Osteocyte (in vitro differentiated cells): ENCODE data around the gene HOXD10. TPM values are rescaled to one million over a fixed set of nuclear protein-coding genes. Genes with fewer than 3 reads are reported as not detected.

Experiments used
- DNase-seq: peaks from one replicate; pipeline ENCODE4 v3.0.0; 2021; ENCODE audit warnings: mixed read lengths; ENCODE audit not compliant: unreplicated experiment; ENCODE audit errors: extremely low spot score
- H3K27ac Mint-ChIP-seq: one replicate; pipeline ENCODE4 v1.8.0; 2021; ENCODE audit warnings: mild to moderate bottlenecking, mixed read lengths; ENCODE audit not compliant: unreplicated experiment
- H3K27me3 Mint-ChIP-seq: one replicate; pipeline ENCODE4 v1.8.0; 2021; ENCODE audit warnings: mixed read lengths; ENCODE audit not compliant: unreplicated experiment
- H3K36me3 Mint-ChIP-seq: one replicate; pipeline ENCODE4 v1.8.0; 2021; ENCODE audit warnings: mixed read lengths; ENCODE audit not compliant: unreplicated experiment
- H3K4me1 Mint-ChIP-seq: one replicate; pipeline ENCODE4 v1.8.0; 2021; ENCODE audit warnings: mixed read lengths; ENCODE audit not compliant: unreplicated experiment
- H3K4me3 Mint-ChIP-seq: one replicate; pipeline ENCODE4 v1.8.0; 2021; ENCODE audit warnings: mild to moderate bottlenecking, moderate library complexity, mixed read lengths; ENCODE audit not compliant: unreplicated experiment
- H3K9me3 Mint-ChIP-seq: one replicate; pipeline ENCODE4 v1.8.0; 2021; ENCODE audit warnings: mixed read lengths; ENCODE audit not compliant: unreplicated experiment
- CTCF ChIP-seq: fragments of 200-600 bp; sonication (generic); IDR thresholded peaks from 2 replicates; pipeline ENCODE4 v1.5.0; 2021; ENCODE audit warnings: antibody characterized with exemption, mild to moderate bottlenecking, moderate library complexity
- total RNA-seq: library from RNA; stranded (reverse); gene quantifications from 2 replicates; pipeline ENCODE4 v1.2.1, GENCODE V29; 2021

Gene HOXD10
- total RNA-seq, 1 donor from 2014 or later = not detected

DNA sequence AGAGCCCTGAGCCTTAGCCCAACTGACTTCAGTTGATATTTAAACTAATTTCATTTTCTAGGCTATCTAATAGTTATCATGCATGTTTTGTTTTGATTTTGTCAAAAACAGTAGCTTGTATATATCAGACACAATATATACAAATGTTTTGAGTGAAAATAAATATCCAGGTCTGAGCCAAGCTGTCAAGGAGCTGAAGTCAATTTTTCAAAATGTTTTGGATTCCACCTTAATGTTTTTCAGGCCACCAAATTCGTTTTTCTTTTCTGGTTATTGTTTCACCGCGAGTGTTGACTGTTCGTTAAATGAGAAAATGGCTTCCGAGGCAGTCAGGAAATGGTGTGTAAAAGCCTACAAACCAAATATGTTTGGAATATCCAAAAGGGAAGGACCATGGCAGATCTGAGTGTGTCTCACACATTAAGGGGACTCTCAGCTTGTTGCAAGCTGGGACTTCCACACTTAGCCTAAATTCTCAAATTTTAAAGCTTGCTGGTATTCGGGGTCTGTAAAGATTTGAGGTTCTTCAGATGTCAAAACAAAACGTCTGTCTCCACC, 14.2 kb upstream of the HOXD10 start:
- H3K4me1 Mint-ChIP-seq = peaks cover 29% of the 10 kb centered on the region
- H3K27me3 Mint-ChIP-seq = peaks cover 91% of the 10 kb centered on the region
- H3K9me3 Mint-ChIP-seq = no peaks in the 10 kb centered on the region
- H3K4me3 Mint-ChIP-seq = no peak overlapping the region
- H3K27ac Mint-ChIP-seq = no peak overlapping the region
- no peak for TF ChIP-seq CTCF
- DNase-seq = no peak
- no peaks in the 10 kb centered on the region for H3K36me3 Mint-ChIP-seq

GRCh38 chr2:176103194-176103593, 13.4 kb upstream of the HOXD10 start:
- H3K4me3 Mint-ChIP-seq = no peak overlapping the region
- no peak for TF ChIP-seq CTCF
- peaks cover 83% of the 10 kb centered on the region for H3K27me3 Mint-ChIP-seq
- H3K27ac Mint-ChIP-seq = no peak overlapping the region
- H3K36me3 Mint-ChIP-seq = no peaks in the 10 kb centered on the region
- no peak for DNase-seq
- H3K9me3 Mint-ChIP-seq = no peaks in the 10 kb centered on the region
- peaks cover 24% of the 10 kb centered on the region for H3K4me1 Mint-ChIP-seq

- peaks cover 80% of the 10 kb centered on the region for H3K27me3 Mint-ChIP-seq
- H3K4me3 Mint-ChIP-seq = no peak overlapping the region
- H3K4me1 Mint-ChIP-seq = peaks cover 23% of the 10 kb centered on the region
- H3K27ac Mint-ChIP-seq = no peak overlapping the region
- no peak for TF ChIP-seq CTCF
- no peaks in the 10 kb centered on the region for H3K36me3 Mint-ChIP-seq
- H3K9me3 Mint-ChIP-seq = no peaks in the 10 kb centered on the region
- no peak for DNase-seq
These were observed 12.7 kb upstream of the HOXD10 start for GRCh38 chr2:176103742-176104315.

- Mint-ChIP-seq H3K27me3 (peaks cover 80% of the 10 kb centered on the region), H3K4me3 (no peak overlapping the region), H3K27ac (no peak overlapping the region), H3K4me1 (peaks cover 24% of the 10 kb centered on the region), H3K9me3 (no peaks in the 10 kb centered on the region), H3K36me3 (no peaks in the 10 kb centered on the region)
- DNase-seq = no peak
- TF ChIP-seq CTCF = no peak
These were observed 12.1 kb upstream of the HOXD10 start for GRCh38 chr2:176104316-176105077.

DNA sequence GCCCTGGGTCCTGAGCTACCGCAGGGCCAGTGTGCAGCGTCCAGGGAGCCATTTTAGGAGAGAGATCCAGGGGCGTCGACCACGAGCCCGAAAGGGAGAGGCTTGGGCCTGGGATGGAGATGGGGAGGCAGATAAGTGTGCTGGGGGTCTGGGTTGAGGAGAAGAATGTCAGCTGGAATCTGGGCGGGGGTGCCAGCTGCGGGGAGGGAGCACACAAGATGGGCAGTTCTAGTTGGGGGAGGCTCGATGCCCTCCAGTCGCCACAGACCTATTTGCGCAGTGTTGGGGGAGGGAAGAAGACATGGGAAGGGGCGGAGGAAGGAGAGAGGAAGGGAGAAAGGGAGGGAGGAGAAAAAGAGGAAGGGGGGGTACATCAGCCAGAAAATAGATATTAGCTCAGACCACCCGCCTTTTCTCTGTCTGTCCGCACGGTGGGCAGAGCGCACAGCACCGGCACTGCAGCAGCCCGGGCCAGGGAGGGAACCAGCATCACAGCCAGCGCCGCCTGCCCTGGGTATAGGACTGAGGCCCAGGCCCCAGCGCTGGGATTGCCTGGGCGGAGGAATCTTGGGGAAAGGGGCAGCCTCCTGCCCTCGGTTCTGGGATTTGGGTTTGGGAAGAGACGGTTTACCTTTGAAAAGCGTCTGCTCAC, 11.4 kb upstream of the HOXD10 start:
- no peaks in the 10 kb centered on the region for H3K36me3 Mint-ChIP-seq
- no peak overlapping the region for H3K4me3 Mint-ChIP-seq
- TF ChIP-seq CTCF = no peak
- H3K27ac Mint-ChIP-seq = no peak overlapping the region
- peaks cover 24% of the 10 kb centered on the region for H3K4me1 Mint-ChIP-seq
- H3K27me3 Mint-ChIP-seq = peaks cover 83% of the 10 kb centered on the region
- no peak for DNase-seq
- no peaks in the 10 kb centered on the region for H3K9me3 Mint-ChIP-seq
